Measurements from ENCODE around the gene KRTAP5-2. TPM values are rescaled to one million over a fixed set of nuclear protein-coding genes. Genes with fewer than 3 reads are reported as not detected.

The KRTAP5-2 gene
- total RNA-seq, 1 experiment from 2014 or later: not detected

DNA sequence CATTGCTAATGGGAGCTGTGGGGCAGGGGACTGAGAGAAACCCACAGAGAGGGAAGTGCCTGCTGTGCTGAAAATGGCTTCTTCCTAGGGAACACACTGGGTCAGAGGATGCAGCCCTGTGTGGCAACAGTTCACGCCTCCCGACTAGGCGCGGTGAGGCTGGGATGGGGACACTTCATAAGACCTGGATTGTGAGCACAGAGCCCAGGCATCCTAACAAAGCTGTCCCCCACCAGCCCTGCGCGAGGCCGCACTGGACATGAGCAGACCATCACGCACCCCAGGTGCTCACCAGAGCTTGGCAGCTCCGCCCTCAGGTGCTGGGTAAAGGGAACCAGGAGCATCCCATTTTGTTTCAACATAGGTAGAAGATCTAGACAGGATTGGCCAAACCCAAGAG is 25.6 kb upstream of the KRTAP5-2 start:
- no peak overlapping the region for H3K23ac ChIP-seq (ENCODE audit: insufficient read length, low read depth, low read length)
- H2AFZ ChIP-seq (ENCODE audit: low read length): no peak overlapping the region
- H3K9me3 Mint-ChIP-seq: no peaks in the 10 kb centered on the region; a peak in 2 of 5 replicates
- H4K91ac ChIP-seq (ENCODE audit: insufficient read length, low read depth, low read length): no peak overlapping the region
- H4K20me1 ChIP-seq (ENCODE audit: control insufficient read depth, insufficient read depth, insufficient read length): no peaks in the 10 kb centered on the region
- no peak overlapping the region for H3K4ac ChIP-seq (ENCODE audit: low read depth, low read length)
- no CpG with 5 or more reads among the region's 9 CpGs for WGBS (ENCODE audit: extremely low coverage, insufficient read length, low lambda C conversion rate)
- no peak overlapping the region for H2AK5ac ChIP-seq (ENCODE audit: insufficient read length, low read length)
- no peaks in the 10 kb centered on the region for H3K36me3 Mint-ChIP-seq (ENCODE audit: insufficient read depth in 1 of 3, low read depth in 3 of 3)
- H4K8ac ChIP-seq (replicated peaks; ENCODE audit: insufficient read length, low read depth, low read length): no peak overlapping the region
- TF ChIP-seq, protein P1, sequence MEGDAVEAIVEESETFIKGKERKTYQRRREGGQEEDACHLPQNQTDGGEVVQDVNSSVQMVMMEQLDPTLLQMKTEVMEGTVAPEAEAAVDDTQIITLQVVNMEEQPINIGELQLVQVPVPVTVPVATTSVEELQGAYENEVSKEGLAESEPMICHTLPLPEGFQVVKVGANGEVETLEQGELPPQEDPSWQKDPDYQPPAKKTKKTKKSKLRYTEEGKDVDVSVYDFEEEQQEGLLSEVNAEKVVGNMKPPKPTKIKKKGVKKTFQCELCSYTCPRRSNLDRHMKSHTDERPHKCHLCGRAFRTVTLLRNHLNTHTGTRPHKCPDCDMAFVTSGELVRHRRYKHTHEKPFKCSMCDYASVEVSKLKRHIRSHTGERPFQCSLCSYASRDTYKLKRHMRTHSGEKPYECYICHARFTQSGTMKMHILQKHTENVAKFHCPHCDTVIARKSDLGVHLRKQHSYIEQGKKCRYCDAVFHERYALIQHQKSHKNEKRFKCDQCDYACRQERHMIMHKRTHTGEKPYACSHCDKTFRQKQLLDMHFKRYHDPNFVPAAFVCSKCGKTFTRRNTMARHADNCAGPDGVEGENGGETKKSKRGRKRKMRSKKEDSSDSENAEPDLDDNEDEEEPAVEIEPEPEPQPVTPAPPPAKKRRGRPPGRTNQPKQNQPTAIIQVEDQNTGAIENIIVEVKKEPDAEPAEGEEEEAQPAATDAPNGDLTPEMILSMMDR (conservative IDR thresholded peaks at IDR 0.05): no peak
- no peak overlapping the region for H3K4me3 Mint-ChIP-seq
- no peak overlapping the region for H2BK12ac ChIP-seq (ENCODE audit: insufficient read length, low read depth, low read length)
- H3K79me1 ChIP-seq (ENCODE audit: insufficient read depth, low read depth, low read length, poor library complexity, severe bottlenecking): no peaks in the 10 kb centered on the region
- H2BK5ac ChIP-seq (ENCODE audit: insufficient read length, low read length): no peak overlapping the region
- H3K4me1 ChIP-seq (ENCODE audit: insufficient read depth, low read length): no peaks in the 10 kb centered on the region
- no peak overlapping the region for H2BK120ac ChIP-seq (ENCODE audit: low read depth, low read length, poor library complexity, severe bottlenecking)
- H3K4me2 ChIP-seq (ENCODE audit: insufficient read depth, insufficient read length, low read length): no peak overlapping the region
- no peak overlapping the region for H3K9ac ChIP-seq (ENCODE audit: extremely low read depth, insufficient read length, low read length)
- DNase-seq: no peak
- peak overlapping the region in 1 of 3 experiments; percentile 65; a peak in 1 of 7 replicates for H3K27ac Mint-ChIP-seq
- H3K23me2 ChIP-seq (ENCODE audit: insufficient read length, low read depth, low read length, poor library complexity, severe bottlenecking): no peaks in the 10 kb centered on the region
- H3T11ph ChIP-seq (ENCODE audit: low read length): no peak overlapping the region
- H3K9me3 ChIP-seq (ENCODE audit: control insufficient read depth, low read depth, low read length): no peaks in the 10 kb centered on the region
- no peak overlapping the region for H3K18ac ChIP-seq (ENCODE audit: insufficient read length, low read depth, low read length)
- H3K27me3 ChIP-seq (ENCODE audit: insufficient read depth, low read length): no peaks in the 10 kb centered on the region
- H3K14ac ChIP-seq (ENCODE audit: insufficient read depth, low read length): no peak overlapping the region; the same call in 1 of the 2 replicates
- no peak overlapping the region for H3K27ac ChIP-seq (ENCODE audit: insufficient read length, low read depth, low read length)
- H4K5ac ChIP-seq (ENCODE audit: insufficient read length, low read depth, low read length): no peak overlapping the region
- no peak overlapping the region for H2BK15ac ChIP-seq (ENCODE audit: low read depth, low read length)
- H3K56ac ChIP-seq (ENCODE audit: insufficient read length, low read depth, low read length): no peak overlapping the region
- H3K4me1 Mint-ChIP-seq: peaks cover 0 to 5% of the 10 kb centered on the region in 2 experiments; a peak in 2 of 4 replicates
- H2BK20ac ChIP-seq (ENCODE audit: low read depth, low read length, poor library complexity, severe bottlenecking): no peak overlapping the region
- H3K79me2 ChIP-seq (ENCODE audit: insufficient read depth, low read length): no peaks in the 10 kb centered on the region
- H3K27me3 Mint-ChIP-seq (ENCODE audit: low read depth): peaks cover 55% of the 10 kb centered on the region

All from H9 (cell line).